HUDEP-2 (cell line): ENCODE measurements around the gene HIP1.
A peak's percentile ranks its signal among the peaks of the same experiment; 100 is the strongest.
"Not testable (repeated sequence)": the region's sequence is repeated elsewhere in the genome, so short reads cannot be mapped to it uniquely, and the experiment has no call there.

ENCODE experiments used
- DNase-seq, 76 experiments: peaks; one replicate each; lab custom pipeline; 2025; ENCODE audit not compliant: unreplicated experiment in 76 of 76; lab: John Stamatoyannopoulos, UW

HIP1 gene

DNA sequence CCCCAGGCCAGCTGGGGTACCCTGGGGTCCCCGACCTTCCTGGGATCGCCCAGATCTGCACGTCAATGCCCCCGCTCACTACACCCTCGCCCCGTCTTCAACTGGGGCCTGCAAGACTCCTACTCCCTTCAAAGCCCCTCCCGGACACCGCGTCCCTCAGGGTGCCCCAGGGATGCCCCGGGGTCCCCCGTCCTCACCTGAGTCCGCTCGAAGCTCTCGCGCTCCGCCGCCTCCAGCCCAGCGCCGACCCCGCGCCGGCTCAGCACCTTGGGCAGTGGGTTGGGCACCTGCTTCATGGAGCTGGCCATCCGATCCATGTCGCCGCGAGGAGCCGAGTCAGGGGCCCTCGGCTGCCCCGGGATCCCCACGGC, at the start of gene HIP1:
Gene HIP1 (minus strand): TSS at position 338 of the 371 bp plus-strand sequence. CDS start 21 bp downstream, at position 317.
- DNase-seq: peak in 1 of 76 experiments; percentile 26

DNA sequence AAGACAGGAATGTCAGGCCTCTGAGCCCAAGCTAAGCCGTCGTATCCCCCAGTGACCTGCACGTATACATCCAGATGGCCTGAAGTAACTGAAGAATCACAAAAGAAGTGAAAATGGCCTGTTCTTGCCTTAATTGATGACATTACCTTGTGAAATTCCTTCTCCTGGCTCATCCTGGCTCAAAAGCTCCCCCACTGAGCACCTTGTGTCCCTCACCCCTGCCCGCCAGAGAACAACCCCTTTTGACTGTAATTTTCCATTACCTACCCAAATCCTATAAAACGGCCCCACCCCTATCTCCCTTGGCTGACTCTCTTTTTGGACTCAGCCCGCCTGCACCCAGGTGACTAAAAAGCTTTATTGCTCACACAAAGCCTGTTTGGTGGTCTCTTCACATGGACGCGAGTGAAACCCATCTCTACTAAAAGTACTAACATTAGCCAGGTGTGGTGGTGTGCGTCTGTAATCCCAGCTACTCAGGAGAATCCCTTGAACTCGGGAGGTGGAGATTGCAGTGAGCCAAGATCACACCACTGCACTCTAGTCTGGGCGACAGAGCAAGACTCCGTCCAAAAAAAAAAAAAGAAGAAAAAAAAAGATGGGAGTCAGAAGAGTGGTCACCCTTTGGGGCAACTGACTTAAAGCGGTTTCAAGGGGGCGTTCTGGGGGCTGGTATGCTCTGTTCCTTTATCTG, 49.6 kb upstream of the HIP1 start:
- not testable (repeated sequence) for DNase-seq

DNA sequence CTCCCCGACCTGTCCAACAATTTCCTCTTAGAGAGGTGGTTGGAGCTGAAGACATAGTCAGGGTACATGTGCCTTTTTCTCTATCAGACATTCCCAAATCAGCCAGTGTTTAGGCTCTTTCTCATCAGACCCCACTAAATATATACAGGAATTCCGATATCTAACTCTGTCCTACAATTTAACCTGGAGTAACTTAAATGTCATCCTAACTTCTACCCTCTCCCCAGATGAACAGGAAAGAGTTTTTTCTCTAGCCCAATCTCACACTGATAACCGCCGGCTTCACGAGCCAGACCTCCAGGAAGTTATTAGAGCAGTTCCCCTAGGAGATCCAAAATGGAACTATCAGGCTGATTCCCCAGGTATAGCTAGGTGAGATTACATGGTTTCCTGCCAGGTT, 44.3 kb upstream of the HIP1 start:
- DNase-seq: not testable (repeated sequence)

DNA sequence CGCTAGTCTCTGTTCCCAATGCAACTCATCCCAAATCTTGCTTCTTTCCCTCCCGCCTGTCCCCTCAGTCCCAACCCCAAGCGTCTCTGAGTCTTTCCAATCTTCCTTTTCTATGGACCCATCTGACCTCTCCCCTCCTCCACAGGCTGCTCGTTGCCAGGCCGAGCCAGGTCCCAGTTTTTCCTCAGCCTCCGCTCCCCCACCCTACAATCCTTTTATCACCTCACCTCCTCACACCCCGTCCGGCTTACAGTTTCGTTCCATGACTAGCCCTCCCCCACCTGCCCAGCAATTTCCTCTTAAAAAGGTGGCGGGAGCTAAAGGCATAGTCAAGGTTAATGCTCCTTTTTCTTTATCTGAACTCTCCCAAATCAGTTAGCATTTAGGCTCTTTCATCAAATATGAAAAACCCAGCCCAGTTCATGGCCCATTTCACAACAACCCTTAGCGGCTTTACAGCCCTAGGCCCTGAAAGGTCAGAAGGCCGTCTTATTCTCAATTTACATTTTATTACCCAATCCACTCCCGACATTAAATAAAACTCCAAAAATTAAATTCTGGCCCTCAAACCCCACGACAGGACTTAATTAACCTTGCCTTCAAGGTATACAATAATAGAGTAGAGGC, 42.0 kb upstream of the HIP1 start:
- not testable (repeated sequence) for DNase-seq

DNA sequence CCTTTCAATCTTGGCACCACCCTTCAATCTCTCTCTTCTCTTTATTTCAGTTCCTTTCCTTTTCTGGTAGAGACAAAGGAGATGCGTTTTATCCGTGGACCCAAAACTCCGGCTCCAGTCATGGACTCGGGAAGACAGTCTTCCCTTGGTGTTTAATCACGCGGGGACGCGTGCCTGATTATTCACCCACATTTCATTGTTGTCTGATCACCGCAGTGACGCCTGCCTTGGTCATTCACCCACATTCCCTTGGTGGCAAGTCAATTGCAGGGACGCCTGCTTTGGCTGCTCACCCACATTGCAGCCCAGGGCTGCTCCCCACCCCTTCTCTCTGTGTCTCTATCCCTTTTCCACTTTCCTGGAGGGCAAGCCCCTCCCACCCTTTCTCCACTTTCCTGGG, 40.8 kb upstream of the HIP1 start:
- DNase-seq: not testable (repeated sequence)

DNA sequence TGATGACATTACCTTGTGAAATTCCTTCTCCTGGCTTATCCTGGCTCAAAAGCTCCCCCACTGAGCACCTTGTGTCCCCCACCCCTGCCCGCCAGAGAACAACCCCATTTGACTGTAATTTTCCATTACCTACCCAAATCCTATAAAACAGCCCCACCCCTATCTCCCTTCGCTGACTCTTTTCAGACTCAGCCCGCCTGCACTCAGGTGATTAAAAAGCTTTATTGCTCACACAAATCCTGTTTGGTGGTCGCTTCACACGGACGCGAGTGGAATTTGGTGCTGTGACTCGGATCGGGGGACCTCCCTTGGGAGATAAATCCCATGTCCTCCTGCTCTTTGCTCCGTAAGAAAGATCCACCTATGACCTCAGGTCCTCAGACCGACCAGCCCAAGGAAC, 40.3 kb upstream of the HIP1 start:
- not testable (repeated sequence) for DNase-seq

DNA sequence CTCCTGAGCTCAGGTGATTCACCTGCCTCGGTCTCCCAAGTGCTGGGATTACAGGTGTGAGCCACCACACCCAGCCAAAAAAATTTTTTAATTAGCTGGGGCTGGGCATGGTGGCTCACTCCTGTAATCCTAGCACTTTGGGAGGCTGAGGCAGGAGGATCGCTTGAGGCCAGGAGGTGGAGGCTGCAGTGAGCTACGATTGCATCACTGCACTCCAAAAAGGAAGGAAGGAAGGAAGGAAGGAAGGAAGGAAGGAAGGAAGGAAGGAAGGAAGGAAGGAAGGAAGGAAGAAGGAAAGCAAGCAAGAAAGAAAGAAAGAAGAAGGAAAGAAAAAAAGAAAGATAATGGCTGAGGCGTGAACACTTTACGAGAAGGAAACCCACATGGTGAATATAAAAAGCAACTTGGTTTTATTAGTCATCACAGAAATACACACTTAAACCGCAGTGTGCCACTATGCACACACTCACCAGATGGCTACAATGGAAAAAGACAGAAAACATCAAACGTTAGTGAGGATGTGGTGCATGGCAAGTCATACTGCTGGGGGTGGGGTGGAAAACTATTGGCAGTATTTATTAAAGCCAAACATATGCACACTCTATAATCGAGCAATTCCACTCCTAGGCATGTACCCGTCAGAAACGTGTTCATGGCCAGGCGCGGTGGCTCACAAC, 37.7 kb upstream of the HIP1 start:
- no peak for DNase-seq

DNA sequence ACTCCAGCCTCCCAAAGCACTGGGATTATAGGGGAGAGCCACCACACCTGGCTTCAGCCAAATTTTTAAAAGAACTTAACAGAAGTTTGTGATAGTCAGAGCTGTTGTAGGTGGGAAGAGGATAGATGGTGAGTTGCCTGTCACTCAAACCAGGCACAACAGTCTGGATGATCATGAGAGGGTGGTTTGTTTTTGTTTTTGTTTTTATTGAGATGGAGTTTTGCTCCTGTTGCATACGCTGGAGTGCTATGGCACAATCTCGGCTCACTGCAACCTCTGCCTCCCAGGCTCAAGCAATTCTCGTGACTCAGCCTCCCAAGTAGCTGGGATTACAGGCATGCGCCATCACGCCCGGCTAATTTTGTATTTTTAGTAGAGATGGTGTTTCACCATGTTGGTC, 35.2 kb upstream of the HIP1 start:
- not testable (repeated sequence) for DNase-seq

DNA sequence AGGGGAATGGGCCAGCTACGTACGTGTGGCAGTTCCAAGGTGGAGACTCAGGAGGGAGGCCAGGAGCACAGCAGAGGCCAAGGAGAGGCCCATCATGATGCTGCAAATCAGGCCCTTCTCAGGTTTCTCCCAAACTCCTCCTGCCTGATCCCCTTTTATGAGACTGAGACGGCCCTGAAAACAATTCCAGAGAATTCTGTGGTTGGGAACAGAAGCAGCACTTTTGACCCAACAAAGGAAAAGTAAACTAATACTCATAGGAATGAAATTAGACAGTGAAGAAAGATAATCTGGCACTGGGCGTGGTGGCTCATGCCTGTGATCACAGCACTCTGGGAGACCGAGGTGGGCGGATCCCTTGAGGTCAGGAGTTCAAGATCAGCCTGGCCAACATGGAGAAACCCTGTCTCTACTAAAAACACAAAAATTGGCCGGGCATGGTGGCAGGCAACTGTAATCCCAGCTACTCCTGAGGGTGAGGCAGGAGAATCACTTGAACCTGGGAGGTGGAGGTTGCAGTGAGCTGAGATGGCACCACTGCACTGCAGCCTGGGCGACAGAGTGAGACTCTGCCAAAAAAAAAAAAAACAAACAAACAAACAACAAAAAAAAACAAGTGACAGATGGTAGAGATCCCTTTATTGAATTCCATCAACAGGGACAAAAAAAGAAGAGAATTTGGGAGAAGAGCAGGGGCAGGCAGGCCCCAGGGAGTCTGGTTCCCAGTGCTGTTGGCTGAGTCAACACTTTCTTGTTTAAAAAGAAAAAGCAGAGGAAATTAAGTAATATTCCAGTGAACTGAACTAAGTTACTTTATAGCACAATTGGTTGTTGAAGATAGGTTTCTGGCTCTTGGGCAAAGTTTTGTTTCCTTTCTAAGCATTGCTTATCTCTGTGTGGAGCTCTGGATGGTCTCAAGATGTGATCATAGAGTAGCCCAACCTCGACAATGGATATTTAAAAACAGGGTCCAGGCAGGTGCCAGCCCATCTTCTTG, 33.6 kb upstream of the HIP1 start, which contains the start of gene CCL26:
Gene CCL26 (minus strand): TSS at position 131 of the 997 bp plus-strand sequence. CDS start 35 bp downstream, at position 96.
- peak in 10 of 76 experiments; percentile 1 to 24 (median 4) for DNase-seq

DNA sequence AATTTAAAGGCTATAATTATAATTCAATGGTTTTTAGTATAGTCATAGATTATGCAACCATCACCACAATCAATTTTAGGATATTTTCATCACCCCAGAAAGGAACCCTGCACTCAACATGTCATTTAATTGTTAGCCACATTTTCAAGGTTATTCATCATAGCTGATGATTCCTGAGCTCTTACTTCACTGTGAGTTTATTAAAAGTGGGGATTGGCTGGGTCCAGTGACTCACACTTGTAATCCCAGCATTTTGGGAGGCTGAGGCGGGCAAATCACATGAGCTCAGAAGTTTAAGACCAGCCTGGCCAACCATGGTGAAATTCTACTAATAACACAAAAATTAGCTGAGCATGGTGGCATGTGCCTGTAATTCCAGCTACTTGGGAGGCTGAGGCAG, 32.5 kb upstream of the HIP1 start:
- DNase-seq: no peak

DNA sequence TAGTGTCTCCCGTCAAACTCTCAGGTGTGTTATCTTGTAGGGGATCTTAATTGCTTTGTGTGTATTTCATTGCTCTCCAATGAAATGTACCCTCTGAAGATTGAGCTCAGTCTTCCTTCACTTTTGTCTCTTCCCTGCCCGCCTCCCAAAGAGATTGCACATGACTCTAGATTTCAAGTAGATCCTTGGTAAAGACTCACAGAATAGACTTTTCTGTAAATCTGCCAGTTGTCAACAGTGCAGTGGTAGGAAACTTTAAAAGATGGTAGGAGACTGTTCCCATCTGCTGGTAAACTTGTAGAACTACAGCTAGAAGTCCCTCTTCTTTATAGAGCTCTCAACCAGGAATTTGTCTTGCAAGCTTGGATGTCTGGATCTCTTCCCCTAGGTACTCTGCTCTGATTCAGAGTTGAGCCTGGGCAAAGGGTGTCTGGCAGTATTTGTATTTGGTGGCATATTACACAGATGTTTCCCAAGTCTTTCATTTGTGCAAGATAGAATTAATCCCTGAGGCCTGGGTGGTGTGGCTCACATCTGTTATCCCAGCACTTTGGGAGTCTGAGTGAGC, 23.7 kb upstream of the HIP1 start:
- peak in 12 of 76 experiments; percentile 1 to 44 (median 10) for DNase-seq

DNA sequence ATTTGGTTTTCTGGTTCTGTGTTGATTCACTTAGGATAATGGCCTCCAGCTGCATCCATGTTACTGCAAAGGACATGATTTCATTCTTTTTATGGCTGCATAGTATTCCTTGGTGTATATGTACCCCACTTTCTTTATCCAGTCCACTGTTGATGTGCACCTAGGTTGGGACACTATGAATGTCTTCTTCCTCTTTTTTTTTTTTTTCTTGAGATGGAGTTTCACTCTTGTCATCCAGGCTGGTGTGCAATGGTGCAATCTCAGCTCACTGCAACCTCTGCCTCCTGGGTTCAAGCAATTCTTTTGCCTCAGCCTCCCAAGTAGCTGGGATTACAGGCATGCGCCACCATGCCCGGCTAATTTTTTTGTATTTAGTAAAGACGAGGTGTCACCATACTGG, 23.1 kb upstream of the HIP1 start:
- DNase-seq: not testable (repeated sequence)

DNA sequence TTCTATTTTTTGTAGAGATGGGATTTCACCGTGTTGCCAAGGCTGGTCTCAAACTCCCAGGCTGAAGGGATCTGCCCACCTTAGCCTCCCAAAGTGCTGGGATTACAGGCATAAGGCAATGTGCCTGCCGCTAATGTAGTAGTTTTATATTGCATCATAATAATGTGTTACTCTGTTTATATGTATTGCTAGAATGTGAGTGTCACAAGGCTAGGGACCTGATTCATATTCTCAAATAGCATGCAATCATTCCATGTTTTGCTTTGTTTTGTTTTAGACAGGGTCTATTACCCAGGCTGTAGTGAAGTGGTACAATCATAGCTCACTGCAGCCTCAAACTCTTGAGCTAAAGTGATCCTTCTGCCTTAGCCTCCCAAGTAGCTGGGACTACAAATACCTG, 19.8 kb upstream of the HIP1 start:
- no peak for DNase-seq

DNA sequence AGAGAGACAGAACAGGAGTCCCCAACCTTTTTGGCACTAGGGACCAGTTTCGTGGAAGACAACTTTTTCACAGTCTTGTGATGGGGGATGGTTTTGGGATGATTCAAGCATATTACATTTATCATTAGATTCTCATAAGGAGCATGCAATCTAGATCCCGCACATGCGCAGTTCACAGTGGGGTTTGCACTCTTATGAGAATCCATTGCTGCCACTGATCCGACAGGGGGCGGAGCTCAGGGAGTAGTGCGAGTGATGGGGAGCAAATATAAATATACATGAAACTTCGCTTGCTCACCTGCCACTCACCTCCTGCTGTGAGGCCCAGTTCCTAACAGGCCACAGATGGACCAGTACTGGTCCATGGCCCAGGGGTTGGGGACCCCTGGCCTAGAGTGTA, 19.1 kb upstream of the HIP1 start:
- DNase-seq: no peak

DNA sequence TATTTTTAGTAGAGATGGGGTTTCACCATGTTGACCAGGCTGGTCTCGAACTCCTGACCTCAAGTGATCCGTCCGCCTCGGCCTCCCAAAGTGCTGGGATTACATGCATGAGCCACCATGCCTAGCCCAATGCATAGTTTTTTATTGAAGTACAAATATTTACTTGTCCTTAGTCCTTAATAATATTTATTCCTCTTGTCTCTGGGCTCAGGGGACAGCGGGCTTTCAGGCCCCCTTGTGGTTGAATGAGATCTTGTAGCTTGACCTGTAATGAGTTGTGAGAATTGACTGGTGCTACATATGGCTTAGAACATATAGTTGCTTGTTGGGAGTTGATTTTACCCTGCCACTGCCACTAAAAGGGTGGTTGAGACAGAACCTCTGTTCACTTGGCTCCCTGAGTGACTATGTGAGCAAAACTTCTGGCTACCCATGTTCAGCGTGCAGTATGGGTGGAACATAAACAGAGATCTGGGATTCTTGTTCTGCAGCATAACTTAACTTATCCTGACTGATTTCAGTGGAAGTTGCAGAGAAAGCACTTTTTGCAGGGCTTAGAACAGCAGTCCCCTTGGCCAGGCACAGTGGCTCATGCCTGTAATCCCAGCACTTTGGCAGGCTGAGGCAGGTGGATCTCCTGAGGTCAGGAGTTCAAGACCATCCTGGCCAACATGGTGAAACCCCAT, 18.4 kb upstream of the HIP1 start:
- peak in 9 of 76 experiments; percentile 2 to 32 (median 4) for DNase-seq

DNA sequence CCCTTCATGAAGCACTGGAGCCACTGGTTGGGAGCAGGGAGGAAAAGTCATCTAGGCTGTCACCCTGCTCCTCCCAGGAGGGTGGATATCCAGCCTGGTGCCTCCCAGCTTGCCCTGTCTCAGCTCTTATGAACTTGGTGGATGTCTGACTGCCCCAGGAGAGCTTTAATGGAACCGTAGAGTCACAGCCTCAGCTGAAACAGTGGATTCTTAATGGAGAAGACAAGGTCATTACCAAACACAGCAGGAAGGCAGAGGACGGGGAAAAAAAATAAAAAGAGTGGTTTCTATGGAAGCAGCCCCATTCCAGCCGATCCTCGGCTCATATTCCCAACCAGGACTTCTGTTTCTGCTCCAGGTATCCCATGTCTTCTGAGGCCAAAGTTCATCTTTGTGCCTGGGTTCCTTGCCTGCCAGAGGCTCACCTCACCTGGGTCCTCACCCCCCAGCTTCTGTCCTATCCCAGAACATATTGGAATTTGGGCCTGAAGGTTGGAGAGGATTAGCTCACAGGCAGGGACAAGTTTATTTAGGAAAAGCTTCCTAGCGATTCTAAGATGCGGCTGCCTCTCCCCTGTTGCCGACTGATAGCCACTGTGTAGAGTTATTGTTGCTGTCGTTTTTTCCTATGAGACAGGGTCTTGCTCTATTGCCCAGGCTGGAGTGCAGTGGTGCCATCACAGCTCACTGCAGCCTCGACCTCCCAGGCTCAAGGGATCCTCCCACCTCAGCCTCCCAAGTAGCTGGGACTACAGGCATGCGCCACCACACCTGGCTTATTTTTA, 17.7 kb upstream of the HIP1 start:
- DNase-seq: no peak

DNA sequence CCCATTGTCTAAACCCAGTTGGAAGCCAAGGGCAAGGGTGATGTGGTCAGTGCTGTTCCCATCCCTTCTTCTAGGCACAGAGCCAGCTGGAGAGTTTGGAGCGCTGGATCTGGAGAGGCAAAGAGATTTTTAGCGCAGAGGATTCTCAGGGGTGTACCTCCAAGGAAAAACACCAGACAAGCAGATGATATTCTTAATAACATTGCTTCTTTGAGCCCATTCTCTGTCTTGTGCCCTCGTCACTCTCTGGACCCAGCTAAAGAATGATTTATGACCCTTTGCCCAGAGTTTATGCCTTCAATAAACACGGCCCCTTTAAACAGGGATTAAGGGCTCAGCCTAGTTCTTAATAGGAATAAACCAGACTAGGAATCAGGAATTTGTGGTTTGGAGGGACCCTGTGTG, 4.7 kb upstream of the HIP1 start:
- no peak for DNase-seq

DNA sequence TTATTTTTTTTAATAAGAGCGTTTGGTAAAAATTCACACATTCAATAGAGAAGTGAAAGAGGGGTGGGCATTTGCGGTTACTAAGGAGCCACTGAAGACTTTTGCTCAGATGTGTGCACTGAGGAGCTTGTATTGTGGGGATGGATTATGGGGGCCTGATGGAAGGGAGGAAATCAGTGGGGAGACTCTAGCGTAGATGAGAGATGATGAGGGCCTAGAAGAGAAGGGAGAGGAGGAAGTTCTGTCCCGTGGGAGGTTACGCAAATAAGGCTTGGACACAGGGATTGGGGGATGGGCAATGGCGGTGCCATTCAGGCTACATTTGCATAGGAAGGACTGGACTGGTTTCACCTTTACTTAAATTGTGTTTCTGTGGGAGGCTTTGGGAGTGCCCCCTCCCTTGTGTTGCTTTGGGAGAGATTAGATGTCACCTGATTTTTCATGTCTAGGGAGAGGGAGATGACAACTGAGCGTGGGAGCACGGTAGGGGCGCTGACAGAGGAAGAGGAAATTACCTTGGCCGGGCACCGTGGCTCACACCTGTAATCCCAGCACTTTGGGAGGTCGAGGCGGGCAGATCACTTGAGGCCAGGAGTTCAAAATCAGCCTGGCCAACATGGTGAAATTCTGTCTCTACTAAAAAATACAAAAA, 2.2 kb upstream of the HIP1 start:
- no peak for DNase-seq
